RWPE1 (cell line): Measurements from ENCODE around the gene VSX1.
A peak's percentile ranks its signal among the peaks of the same experiment; 100 is the strongest.

Experiments used
- CTCF ChIA-PET: fragments of 350-600 bp; sonication (Branson Sonifier 250); formaldehyde crosslinking; extraction: SDS; loops from one replicate; lab custom pipeline; 2021; lab: Yijun Ruan, JAX
- POLR2A ChIA-PET: fragments of 400-600 bp; formaldehyde crosslinking; extraction: SDS; loops from one replicate; lab custom pipeline; 2020; ENCODE audit warnings: antibody characterized with exemption; ENCODE audit not compliant: low non-redundant PET; lab: Yijun Ruan, JAX
- DNase-seq: peaks from one replicate; pipeline ENCODE4 v3.0.0; 2012; ENCODE audit warnings: low spot score
- H3K27ac ChIP-seq: fragments of 450-650 bp; 2 replicates; pipeline ENCODE4 v1.5.1; 2017
- TF ChIP-seq, protein P1 (sequence below): fragments of 450-650 bp; conservative IDR thresholded peaks from 2 replicates; pipeline ENCODE4 v1.5.1; 2017; ENCODE audit warnings: low read depth, mild to moderate bottlenecking

Gene VSX1

DNA sequence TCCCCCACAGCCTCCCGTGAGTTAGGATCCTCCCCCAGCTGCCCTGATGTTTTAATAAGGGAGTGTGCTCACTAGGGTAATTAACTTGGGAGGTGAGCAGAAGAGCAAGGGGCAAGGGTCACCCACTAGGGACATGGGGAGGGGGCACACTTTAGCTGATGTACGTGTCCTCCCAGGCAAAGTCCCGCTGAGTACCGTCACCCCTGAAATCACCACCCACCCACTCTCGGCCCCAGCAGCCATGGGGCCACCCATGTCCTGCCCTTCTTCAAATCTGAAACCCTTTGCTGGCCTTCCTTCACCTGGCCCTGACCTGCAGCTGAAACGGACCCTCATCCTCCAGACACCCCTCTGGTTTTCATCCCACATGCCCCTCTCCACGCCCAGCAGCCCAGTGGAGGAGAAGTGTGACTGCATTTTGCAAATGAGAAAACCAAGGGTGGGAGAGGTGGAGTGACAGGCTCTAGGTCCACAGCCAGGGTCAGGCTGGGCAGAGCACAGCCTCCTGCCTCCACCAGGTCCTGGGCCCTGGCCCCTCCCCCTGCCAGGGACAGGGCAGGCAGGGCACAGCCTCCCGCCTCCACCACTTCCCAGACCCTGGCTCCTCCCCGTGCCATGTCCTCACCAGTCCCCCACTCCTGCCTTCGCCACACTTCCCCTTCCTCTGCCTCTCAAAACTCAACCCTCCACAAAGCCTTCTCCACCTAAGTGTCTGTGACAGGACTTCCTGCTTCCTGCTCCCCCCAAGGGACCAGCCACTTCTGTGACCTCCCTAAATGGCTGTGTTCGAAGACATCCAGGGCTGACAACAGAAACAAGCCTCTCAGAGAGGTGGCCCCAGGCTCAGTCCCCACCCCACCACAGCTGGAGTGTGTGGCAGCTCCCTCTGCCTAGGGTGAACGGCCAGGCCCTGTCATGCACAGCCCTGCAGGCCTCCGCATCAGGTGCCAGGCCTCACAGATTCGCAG is 39.1 kb downstream of the VSX1 start:
- ChIA-PET CTCF (no interaction called here), POLR2A (no interaction called here)
- TF ChIP-seq, protein P1, sequence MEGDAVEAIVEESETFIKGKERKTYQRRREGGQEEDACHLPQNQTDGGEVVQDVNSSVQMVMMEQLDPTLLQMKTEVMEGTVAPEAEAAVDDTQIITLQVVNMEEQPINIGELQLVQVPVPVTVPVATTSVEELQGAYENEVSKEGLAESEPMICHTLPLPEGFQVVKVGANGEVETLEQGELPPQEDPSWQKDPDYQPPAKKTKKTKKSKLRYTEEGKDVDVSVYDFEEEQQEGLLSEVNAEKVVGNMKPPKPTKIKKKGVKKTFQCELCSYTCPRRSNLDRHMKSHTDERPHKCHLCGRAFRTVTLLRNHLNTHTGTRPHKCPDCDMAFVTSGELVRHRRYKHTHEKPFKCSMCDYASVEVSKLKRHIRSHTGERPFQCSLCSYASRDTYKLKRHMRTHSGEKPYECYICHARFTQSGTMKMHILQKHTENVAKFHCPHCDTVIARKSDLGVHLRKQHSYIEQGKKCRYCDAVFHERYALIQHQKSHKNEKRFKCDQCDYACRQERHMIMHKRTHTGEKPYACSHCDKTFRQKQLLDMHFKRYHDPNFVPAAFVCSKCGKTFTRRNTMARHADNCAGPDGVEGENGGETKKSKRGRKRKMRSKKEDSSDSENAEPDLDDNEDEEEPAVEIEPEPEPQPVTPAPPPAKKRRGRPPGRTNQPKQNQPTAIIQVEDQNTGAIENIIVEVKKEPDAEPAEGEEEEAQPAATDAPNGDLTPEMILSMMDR = no peak
- DNase-seq = no peak
- no peak overlapping the region for H3K27ac ChIP-seq

DNA sequence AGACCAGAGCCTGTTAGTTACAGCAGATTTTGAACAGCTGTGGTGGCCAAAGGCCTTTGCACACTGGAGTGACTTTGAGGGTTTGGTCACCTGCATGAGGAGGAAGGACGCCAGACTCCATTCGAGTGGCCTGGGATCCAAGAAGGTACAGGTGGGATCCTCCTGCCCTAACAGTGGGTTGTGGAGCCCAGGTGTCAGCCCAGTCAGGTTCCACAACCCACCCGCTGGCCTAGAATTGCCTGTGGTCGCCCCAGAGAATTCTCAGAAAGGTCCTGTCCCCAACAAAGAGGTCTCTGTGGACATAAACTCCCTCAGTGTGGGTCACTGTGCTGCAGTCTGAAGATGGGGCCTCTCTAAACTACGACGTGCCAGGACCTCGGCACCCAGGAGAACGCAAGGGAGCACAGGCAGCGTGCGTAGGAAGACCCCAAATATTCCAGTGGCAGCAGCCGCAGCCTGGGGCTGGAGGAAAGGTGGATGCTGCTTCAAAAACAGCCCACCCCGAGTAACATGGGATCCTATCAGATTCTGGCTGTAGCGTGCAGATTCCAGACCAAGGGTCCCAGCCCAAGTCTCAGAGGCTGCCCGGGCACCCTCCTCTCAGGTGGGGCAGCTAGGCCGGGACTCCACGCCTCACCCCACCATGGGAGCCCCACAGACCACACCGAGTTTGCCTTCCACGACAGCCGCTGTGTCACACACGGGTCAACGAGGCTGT is 40.0 kb downstream of the VSX1 start:
- POLR2A ChIA-PET = no interaction called here
- TF ChIP-seq, protein P1 = no peak
- CTCF ChIA-PET = no interaction called here
- DNase-seq = no peak
- no peak overlapping the region for H3K27ac ChIP-seq

DNA sequence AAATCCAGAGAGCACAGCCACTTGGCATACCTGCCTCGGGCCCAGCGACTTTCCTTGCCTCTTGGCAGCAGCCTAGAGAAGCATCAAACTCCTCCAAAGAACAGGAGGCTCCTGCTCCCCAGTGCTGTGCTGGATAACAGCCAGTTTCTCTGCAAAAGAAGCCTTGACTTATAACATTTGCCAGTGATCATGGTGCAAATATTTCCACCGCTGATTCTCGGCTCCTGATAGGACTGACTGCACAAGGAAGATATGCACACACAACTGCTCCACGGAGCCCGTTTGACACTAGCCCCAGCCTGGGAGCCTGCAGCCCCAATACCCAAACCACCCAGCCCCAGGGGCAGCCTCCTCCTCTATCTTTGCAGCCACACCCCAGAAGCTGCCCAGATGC is 41.5 kb downstream of the VSX1 start:
- TF ChIP-seq, protein P1 = no peak
- peak overlapping the region; percentile 88 for H3K27ac ChIP-seq
- DNase-seq = no peak
- ChIA-PET POLR2A (no interaction called here), CTCF (no interaction called here)

DNA sequence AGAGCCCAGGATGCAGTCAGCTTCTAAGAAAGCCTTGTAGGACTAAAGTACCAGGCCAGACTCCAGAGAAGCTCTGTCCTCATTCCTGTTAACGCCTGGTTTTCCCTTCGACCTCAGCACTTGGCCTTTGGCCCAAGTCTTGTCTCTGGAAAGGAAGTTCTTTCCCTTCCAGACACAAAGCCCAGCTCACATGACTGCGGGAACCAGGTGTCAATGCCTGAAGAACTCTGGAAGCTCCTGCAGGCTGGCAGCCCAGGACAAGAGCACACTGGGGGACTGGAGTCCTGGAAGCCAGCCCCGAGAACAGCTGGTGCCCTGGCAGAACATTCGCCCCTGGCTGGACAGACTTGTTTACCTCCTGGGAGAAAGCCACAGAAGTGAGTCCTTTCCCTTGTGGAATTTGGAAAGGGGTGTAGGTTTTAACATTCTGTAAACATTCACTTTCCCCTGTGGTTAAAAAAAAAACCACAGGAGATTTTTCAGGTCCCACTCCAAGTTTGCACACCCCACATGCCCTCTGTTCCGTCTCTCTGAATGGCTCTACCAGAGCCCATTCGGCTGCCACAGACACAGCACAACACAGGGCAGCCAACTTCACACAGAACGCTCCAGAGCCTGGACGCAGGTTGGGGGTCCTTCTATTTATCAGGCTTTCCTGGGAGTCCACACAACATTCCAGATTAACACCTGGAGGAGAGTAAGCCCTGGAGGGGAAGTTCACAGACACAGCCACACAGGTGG is 42.1 kb downstream of the VSX1 start:
- TF ChIP-seq, protein P1 = no peak
- DNase-seq = no peak
- ChIA-PET POLR2A (no interaction called here), CTCF (no interaction called here)
- peak overlapping the region; percentile 88 for H3K27ac ChIP-seq

DNA sequence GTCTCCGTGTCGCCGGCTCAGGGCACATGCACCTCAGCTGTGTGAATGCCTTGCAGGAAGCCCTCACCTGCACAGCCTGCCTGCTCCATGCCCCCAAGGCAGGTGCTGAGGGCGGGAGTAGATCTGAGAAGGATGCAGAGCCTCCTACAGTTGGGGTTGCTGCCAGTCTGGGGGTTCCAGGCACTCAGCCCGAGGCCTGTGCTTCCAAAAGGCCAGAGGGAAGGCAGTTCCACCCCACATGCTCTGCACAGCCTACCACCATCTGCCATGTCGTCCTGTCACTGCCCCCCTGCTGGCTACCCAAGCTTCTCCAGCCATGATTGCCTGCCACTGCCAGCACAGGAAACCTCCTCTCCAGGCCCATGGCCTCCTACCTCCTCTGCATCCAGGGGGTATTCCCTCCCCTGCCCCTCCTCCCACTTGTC is 43.3 kb downstream of the VSX1 start:
- ChIA-PET CTCF (no interaction called here), POLR2A (no interaction called here)
- DNase-seq = no peak
- TF ChIP-seq, protein P1 = no peak
- H3K27ac ChIP-seq = peak overlapping the region; percentile 88

DNA sequence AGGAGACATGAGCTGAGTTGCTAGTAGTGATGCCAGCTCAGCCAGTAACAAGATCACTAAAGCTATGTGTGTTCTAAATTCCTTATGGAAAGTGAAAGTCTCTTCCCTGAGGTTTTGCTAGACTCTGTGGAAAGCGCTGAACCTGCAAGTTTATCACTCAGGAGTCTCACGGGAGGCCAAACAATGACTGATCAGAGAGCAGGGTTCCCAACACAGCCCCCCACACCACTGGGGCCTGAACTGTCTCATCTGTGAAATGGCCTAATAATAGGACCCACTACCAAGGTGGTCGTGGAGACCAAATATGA is 43.9 kb downstream of the VSX1 start:
- TF ChIP-seq, protein P1 = no peak
- CTCF ChIA-PET = interaction anchor here (0.5 kb wide), 1 partner anchor 21 kb away, joined by 3 read pairs; no protein-coding TSS in a partner anchor

More for the DNA sequence above, 43.9 kb downstream of the VSX1 start:
- POLR2A ChIA-PET = no interaction called here
- no peak for DNase-seq
- H3K27ac ChIP-seq = no peak overlapping the region
